ENCODE results near the gene ELFN1.

DNA sequence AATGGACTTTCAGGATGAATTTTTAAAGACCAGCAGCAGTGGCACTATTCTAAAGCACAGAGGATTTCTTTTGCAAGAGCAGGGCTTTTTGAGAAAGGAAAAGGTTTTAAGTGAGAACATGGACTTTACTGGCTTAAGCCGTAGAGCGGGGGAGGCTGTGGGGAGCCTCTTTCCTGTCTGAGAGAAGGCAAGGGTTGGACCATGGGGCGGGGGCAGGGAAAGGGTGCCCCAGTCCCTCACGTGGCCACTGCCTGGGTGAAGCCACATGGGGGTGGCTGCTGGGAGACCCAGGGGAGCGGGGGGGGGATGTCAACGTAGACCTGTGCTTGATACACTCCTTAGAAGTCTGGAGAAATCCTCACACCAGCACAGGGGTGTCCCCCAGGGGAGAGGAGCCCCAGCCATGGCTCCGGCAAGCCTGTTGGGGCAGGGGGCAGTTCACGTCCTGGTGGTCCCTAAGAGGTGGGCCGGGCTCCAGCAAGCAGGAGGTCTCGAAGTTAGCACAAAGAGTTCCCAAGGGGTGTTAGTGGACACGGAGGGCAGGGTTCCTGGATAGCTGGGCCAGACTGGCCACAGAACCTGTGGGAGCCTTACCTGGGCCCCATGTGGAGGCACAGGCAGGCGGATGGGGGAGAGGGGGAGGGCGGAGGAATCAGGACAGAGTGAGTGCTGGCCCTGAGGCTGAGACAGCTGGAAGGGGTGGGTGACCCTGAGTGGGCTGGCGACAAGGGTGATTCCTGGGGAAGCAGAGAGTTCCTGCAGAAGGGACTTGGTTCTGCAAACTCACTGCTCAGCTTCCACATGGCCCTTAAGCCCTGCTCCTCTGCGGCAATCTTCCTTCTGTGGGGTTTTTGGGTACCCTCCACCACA is 36.9 kb upstream of the ELFN1 start:
- TF ChIP-seq, protein P1, sequence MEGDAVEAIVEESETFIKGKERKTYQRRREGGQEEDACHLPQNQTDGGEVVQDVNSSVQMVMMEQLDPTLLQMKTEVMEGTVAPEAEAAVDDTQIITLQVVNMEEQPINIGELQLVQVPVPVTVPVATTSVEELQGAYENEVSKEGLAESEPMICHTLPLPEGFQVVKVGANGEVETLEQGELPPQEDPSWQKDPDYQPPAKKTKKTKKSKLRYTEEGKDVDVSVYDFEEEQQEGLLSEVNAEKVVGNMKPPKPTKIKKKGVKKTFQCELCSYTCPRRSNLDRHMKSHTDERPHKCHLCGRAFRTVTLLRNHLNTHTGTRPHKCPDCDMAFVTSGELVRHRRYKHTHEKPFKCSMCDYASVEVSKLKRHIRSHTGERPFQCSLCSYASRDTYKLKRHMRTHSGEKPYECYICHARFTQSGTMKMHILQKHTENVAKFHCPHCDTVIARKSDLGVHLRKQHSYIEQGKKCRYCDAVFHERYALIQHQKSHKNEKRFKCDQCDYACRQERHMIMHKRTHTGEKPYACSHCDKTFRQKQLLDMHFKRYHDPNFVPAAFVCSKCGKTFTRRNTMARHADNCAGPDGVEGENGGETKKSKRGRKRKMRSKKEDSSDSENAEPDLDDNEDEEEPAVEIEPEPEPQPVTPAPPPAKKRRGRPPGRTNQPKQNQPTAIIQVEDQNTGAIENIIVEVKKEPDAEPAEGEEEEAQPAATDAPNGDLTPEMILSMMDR (IDR thresholded peaks at IDR 0.05; ENCODE audit: low read depth, low read length) = no peak
- no peak for TF ChIP-seq POLR2A (IDR thresholded peaks at IDR 0.05; ENCODE audit: extremely low read depth, insufficient read length)
- TF ChIP-seq, protein P2, sequence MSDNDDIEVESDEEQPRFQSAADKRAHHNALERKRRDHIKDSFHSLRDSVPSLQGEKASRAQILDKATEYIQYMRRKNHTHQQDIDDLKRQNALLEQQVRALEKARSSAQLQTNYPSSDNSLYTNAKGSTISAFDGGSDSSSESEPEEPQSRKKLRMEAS (IDR thresholded peaks at IDR 0.05; ENCODE audit: low read depth, low read length) = peak; percentile 88
